GM11168 (cell line): ENCODE results near the gene RAD51B.
"Not testable (repeated sequence)": the region's sequence is repeated elsewhere in the genome, so short reads cannot be mapped to it uniquely, and the experiment has no call there.

ENCODE experiments used
- in situ Hi-C: fragments of 300-500 bp; cut with MboI; formaldehyde crosslinking; loops from one replicate; pipeline ENCODE4 v1.12.0; 2022; ENCODE audit warnings: low sequenced_read_pairs; ENCODE audit not compliant: unreplicated experiment

RAD51B gene

GRCh38 chr14:68251769-68252100, 432.2 kb downstream of the RAD51B start:
- in situ Hi-C loops = no loop called here

- in situ Hi-C loops = no loop called here
Observed at GRCh38 chr14:68253160-68253780, 433.7 kb downstream of the RAD51B start.

DNA sequence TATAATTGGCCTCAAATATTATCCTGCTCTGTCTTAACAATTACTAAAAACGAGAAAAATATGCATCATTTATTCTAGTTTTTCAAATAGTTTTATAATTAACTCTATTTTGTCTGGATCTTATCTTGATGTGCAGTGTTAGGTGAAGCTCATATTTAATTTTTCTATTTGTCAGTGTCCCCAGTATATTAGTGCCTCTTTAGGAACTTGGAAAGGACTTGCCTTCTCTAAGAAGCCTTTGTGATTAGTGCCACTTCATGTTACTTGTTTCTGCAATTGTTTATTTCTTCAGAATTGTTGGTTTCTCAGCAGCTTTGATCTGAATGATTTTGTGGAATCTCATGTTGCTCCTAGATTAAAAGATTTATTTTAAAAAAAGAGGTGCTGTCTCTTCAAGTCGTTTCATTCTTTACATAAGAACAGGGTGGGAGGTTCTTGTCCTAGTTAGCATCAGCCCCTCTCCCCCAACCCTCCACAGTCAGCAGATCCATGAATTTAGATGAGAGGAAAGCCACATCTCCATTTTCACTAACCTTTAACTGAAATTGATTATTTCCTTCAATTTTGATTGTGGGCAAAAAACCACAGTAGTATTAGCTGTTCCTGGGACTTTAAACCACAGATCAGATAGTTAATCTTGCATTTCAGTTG, 434.4 kb downstream of the RAD51B start:
- in situ Hi-C loops = no loop called here

GRCh38 chr14:68254669-68255527, 435.3 kb downstream of the RAD51B start:
- in situ Hi-C loops = no loop called here

DNA sequence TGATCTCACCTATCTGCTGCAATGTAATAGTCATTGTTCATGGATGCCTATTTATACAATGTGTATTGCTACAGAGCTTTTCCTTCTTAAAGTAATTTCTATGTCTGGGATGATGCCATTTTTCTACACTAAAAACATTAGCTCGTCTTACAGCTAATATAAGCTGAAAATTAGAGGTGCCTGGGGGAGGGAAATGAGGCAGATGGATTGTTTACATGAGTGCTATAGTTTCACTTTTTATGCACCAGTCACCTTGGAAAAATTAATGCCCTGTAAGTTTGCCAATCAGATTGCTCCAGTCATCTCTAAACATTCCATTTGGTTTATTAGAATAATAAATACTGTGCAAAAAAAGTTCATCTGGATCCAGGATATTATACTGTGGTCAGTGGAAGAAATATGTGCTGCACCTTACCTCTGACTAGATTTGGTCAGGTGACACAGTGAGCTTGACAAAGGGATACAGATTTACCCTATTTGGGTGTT, 436.2 kb downstream of the RAD51B start:
- in situ Hi-C loops = no loop called here

DNA sequence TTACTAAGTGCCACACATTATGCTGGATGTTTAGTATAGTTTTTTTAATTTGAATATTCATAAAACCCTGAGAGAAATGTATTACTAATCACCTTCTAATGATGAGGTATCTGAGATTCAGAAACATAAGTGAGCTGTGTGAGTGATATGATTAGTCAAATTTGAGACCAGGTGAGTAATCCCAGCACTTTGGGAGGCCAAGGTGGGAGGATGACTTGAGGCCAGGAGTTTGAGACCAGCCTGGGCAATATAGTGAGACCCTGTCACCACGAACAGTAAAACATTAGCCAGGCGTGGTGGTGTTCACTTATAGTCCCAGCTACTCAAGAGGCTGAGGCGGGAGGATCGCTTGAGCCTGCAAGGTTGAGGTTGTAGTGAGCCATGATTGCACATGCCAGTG, 438.4 kb downstream of the RAD51B start:
- in situ Hi-C loops = no loop called here

DNA sequence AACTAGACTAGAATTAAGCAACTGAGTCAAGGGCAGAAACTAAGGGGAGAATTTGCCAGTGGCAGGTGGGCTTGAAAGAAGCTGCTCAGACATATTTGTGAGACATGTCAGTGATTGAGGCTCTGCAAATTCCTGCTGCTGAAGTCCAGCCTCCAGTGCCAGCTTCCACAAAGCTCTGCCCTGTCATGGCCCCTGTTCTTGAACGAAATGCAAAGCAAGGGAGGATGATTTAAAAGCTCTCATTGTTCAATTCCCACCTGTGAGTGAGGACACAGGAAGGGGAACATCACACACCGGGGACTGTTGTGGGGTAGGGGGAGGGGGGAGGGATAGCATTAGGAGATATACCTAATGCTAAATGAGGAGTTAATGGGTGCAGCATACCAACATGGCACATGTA, 439.4 kb downstream of the RAD51B start:
- in situ Hi-C loops = not testable (repeated sequence)

- in situ Hi-C loops = no loop called here
Observed at GRCh38 chr14:68260121-68260520, 440.5 kb downstream of the RAD51B start.

- in situ Hi-C loops = no loop called here
Observed at GRCh38 chr14:68261092-68261842, 441.7 kb downstream of the RAD51B start.

- in situ Hi-C loops = no loop called here
Observed at GRCh38 chr14:68262567-68262966, 443.0 kb downstream of the RAD51B start.

- in situ Hi-C loops = no loop called here
Observed at GRCh38 chr14:68263563-68264259, 444.1 kb downstream of the RAD51B start.

GRCh38 chr14:68264260-68264569, 444.6 kb downstream of the RAD51B start:
- in situ Hi-C loops = no loop called here

DNA sequence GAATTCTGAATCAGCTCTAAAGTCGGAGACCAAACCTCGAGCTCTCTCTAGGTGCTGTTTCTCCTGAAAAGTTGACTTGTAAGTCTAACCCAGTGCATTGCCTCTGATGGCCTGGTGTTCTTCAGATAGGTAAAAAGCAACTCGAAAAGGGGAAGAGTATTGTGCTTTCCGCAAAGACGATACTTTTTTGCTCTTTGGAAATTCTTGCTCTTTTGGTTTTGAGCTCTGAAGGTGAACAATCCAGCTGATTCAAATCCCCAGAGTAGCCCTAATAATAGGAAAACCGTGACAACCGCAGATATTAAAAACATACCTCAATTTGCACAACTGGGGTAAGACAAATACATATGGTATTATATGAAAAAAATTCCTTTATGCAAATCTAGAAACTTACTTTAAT, 447.4 kb downstream of the RAD51B start:
- in situ Hi-C loops = no loop called here

- in situ Hi-C loops = no loop called here
Observed at GRCh38 chr14:68268197-68268596, 448.6 kb downstream of the RAD51B start.

- in situ Hi-C loops = no loop called here
Observed at GRCh38 chr14:68268719-68269118, 449.1 kb downstream of the RAD51B start.

GRCh38 chr14:68269136-68269927, 449.8 kb downstream of the RAD51B start:
- in situ Hi-C loops = no loop called here

- in situ Hi-C loops = no loop called here
Observed at GRCh38 chr14:68270342-68270741, 450.8 kb downstream of the RAD51B start.

DNA sequence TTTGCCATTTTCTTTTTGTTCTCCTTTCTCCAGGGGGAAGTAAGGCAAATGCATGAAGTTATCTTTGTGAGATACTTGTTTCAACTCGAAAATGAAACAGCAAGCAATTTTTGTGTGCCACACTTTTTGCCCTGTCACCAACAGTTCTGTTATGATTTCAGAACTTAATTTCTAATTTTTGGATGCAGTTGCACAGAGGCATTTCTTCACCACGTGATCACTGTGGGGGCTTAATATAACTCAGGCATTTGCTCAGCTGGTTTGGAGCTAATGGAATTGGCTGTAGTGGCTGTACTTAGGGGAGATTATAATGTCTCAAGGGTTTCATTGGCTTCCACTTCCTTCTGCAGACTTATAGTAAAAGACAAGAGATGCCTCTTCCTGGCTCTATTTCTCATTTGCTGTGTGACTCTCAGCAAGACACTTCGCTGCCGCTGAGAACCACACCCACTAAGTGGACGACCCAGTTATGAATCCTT, 452.4 kb downstream of the RAD51B start:
- in situ Hi-C loops = no loop called here

DNA sequence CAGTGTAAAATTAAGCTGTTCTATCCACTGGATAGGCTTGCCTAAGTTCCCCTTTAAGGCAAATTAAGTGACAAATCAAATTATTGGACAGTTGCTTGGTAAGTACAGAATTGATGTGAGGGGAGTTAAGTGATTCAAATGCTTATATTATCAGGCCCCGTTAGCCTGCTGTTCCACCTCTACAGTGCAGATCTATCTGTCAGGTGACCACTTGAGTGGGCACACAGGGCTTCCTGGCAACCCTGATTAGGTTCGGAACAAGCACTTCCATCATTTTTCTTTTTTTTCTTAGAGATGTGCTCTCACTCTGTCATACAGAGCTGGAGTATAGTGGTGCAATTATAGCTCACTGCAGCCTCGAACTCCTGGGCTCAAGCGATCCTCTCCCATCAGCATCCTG, 453.8 kb downstream of the RAD51B start:
- in situ Hi-C loops = no loop called here
